Posterior cingulate gyrus (tissue), 11 donors: ENCODE data around the gene TMEFF2.
A peak's percentile ranks its signal among the peaks of the same experiment; 100 is the strongest.
"Not testable (repeated sequence)": the region's sequence is repeated elsewhere in the genome, so short reads cannot be mapped to it uniquely, and the experiment has no call there.

Experiments
- DNase-seq, 10 donors: peaks; one replicate each; pipeline versions ENCODE4 v3.0.0 to v3.0.0-alpha.2; 2020 to 2021; ENCODE audit warnings: mixed read lengths in 3 of 10
- intact Hi-C: fragments of 100-400 bp; cut with DNase I; formaldehyde crosslinking; loops from one replicate; pipeline ENCODE4 v1.15.1; 2023

The TMEFF2 gene

GRCh38 chr2:191945623-191946022 lies 249.1 kb downstream of the TMEFF2 start:
- intact Hi-C loops = no loop called here
- DNase-seq = no peak

- DNase-seq = peak in 1 of 10 donors; percentile 58
- intact Hi-C loops = no loop called here
Measured at GRCh38 chr2:191942739-191943103, 252.0 kb downstream of the TMEFF2 start.

GRCh38 chr2:191942090-191942738 lies 252.5 kb downstream of the TMEFF2 start:
- intact Hi-C loops = no loop called here
- peak in 1 of 10 donors; percentile 60 for DNase-seq

GRCh38 chr2:191941376-191941929 lies 253.3 kb downstream of the TMEFF2 start:
- no peak for DNase-seq

DNA sequence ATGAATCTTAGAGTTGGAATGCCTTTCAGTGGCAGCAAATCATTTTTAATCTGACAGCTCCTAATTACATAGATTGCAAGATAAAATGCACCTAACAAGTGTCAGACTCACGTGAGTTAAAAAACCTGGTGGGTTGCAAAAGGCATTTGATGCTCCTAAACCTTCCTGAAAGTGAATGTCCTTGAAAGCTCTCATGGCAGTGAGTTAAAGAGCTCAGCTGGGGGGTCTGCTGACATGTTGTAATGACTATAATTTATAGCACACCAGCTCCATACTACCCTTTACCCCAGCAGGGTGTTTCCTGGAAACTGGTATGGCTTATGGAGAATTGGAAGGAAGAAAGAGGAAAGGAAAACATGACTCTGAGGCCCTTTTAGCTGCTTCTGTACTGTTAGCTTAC lies 256.0 kb downstream of the TMEFF2 start:
- no peak for DNase-seq
- intact Hi-C loops = no loop called here

More at GRCh38 chr2:191941376-191941929, 253.3 kb downstream of the TMEFF2 start:
- intact Hi-C loops = no loop called here

DNA sequence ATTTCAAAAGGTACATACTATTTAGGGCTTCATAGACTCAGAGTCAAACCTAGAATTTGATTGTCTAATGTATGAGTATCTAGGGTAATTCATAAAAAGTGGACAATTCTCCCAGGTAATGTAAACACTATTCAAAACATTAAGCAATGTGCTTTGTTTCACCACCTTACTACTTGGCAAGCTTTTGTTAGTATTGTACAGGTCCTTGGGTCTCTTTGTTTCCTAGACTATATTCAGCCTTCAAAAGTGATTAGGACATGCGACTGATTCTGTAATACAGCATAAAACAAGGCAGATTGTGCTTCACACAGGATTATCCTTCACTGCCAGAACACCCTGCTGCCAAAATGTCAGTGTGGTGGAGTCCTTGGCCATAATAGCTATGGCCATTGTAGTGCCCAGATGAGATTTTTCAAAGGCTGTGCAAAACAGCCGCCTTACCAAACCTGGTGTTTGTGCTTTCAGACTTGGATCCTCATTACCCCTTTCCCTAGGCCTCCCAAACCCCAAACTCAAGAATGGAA lies 257.8 kb downstream of the TMEFF2 start:
- intact Hi-C loops = no loop called here
- DNase-seq = no peak

DNA sequence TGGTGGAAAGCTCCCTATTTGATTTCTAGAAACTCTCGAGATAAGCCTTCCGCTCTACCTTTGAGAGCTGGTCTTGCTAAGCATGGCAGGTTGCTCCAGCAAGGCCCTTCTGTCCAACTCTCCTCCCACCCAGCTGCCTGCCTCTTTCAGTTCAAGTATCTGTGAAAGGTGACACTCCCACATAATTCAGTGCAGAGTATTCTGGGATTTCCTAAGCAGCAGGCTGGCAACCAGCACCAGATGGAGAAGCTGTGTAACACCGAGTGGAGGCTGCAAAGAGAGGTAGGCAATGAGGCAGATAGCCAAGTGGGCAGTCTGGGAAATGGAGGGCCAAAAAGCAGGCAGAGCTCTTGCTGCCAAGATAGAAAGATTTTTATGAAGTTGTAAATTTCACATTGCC lies 259.5 kb downstream of the TMEFF2 start:
- DNase-seq = peak in 7 of 10 donors; percentile 16 to 86 (median 40)
- intact Hi-C loops = no loop called here

GRCh38 chr2:191933307-191934105 lies 261.2 kb downstream of the TMEFF2 start:
- intact Hi-C loops = no loop called here
- no peak for DNase-seq

DNA sequence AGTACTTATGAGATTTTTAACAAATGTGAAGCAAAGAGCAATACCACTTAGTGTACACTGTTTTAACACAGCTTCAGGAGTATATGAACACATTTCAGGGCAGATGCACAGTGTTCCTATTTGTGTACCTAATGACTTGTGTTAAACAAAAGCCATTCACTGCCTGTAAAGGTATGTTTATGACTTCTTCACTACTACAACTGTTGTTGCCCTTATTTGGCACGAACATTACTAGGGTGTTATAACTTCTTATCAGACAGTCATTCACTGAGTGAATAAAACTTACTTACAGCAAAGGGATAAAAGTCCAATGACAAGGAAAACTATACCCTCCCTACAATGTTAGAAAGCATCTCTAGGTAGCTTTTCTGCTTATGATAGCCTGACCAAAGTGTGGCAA lies 262.4 kb downstream of the TMEFF2 start:
- DNase-seq = no peak
- intact Hi-C loops = no loop called here

GRCh38 chr2:191931329-191931728 lies 263.4 kb downstream of the TMEFF2 start:
- no peak for DNase-seq
- intact Hi-C loops = no loop called here

- intact Hi-C loops = no loop called here
- no peak for DNase-seq
Measured at GRCh38 chr2:191930205-191930604, 264.5 kb downstream of the TMEFF2 start.

- intact Hi-C loops = no loop called here
- DNase-seq = no peak
Measured at GRCh38 chr2:191929288-191929687, 265.4 kb downstream of the TMEFF2 start.

DNA sequence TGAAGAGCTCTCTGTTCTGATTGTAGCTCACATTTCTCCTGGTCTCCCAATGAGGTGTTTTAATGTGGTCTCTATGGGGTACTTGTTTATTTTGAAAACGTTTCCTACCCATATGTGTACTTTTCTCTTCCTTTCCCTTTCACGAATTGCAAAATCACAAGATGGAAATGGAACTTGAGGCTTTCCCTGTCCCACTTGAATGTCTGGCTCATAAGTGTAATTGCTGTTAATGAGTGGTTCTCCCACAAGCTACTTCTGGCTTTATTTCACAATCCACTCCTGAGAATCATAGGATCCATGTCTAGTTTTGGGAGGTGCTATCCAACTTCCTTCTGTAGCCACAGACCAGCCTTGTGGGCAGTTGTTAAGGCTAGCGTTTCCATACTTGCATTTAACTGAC lies 266.7 kb downstream of the TMEFF2 start:
- intact Hi-C loops = no loop called here
- no peak for DNase-seq

- DNase-seq = no peak
- intact Hi-C loops = no loop called here
Measured at GRCh38 chr2:191927319-191927867, 267.3 kb downstream of the TMEFF2 start.

- no peak for DNase-seq
- intact Hi-C loops = no loop called here
Measured at GRCh38 chr2:191926671-191927070, 268.1 kb downstream of the TMEFF2 start.

GRCh38 chr2:191923652-191923997 lies 271.1 kb downstream of the TMEFF2 start:
- intact Hi-C loops = no loop called here
- no peak for DNase-seq

DNA sequence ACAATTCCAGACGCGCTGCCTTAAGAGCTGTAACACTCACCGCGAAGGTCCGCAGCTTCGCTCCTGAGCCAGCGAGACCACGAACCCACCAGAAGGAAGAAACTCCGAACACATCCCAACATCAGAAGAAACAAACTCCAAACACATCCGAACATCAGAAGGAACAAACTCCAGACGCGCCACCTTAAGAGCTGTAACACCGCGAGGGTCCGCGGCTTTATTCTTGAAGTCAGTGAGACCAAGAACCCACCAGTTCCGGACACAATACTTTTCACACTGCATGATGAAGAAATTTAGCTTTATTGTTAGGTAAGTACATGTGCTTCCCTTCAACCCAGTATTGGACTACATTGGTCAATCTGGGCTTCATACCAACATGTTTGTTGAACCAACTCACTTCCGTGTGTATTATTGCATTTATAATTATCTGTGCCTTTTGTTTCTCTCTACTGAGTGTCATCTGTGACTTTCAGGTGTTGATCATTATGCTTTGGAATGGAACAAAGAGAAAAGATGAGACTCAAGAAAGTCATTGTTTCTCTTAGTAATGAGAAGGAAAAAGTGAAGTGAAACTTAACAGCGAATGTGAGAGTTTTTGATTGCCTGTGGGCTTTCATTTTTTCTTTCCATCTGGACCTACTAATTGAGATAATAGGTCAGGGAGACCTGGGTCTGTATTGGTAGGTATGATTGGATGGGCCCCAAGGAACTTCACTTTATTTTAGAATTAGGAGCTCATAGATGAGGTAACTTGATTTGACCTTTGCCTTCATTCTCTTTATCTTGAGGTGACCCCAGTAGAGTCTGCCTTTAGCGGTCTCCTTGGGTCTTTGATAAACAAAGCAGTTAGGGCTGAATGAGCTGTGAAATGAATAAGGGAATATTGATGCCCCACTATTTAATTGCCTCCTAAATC lies 271.7 kb downstream of the TMEFF2 start:
- intact Hi-C loops = no loop called here
- peak in 1 of 10 donors; percentile 37 for DNase-seq

DNA sequence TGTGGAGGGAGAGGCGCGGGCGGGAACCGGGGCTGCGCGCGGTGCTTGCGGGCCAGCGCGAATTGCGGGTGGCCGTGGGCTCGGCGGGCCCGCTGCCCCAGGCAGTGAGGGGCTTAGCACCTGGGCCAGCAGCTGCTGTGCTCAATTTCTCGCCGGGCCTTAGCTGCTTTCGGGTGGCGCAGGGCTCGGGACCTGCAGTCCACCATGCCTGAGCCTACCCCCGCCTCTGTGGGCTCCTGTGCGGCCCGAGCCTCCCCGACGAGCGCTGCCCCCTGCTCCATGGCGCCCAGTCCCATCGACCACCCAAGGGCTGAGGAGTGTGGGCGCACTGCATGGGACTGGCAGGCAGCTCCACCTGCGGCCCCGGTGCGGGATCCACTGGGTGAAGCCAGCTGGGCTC lies 273.1 kb downstream of the TMEFF2 start:
- intact Hi-C loops = not testable (repeated sequence)
- DNase-seq = peak in 2 of 10 donors; percentile 66 to 67

DNA sequence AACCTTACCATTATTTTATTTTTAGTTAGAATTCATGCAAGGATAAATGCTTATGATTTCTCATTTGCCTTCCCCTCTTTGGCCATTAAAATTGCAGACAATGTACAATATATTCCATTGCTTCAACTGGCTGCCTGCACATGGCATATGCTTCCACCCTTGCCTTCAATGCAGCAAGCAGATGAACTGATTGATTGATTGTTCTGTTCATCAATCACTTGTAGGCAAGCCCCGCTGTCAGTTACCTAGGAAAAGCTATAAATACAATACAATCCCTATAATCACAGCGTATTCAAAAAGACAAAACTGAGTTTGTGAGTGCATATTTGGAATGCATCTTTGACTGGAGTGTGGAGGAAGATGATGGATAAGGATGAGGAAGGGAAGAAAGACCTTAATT lies 274.2 kb downstream of the TMEFF2 start:
- intact Hi-C loops = no loop called here

DNA sequence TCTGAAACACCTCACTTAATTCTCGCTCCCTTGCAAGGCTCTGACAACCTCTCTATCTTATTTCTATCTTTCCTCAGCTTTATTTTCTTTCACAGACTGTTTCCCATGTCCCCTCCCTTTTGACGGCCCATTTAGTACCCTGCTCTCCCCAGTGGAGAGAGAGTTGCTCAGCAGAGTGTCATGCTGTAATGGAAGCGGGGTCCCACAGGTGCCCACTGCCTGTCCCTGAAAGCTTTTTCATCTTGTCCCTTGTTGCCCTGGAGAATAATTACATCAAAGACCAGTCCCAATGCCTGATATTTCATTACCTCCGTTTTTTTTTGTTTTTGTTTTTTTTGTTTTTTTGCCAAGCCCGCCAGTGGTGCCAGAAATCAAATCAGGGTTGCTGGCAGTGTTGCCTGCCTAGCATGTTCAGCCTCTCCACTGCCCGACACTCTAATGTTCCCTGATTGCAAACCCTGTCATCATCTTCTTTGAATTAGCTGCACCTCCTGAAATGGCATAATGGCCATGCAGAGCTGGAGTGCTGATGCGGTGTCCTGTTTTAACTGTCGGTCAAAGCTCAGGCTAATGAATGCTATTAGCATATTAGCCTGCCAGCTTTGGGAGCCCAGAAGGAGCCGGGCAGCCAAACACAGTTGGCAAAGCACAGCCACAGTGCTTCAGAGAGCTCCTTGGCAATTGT lies 276.6 kb downstream of the TMEFF2 start:
- intact Hi-C loops = no loop called here
- DNase-seq = peak in 2 of 10 donors; percentile 52 to 75

More for the DNA sequence above, 274.2 kb downstream of the TMEFF2 start:
- no peak for DNase-seq
